Right lobe of liver (tissue), 6 donors: ENCODE data around the gene PCSK2. TPM values are rescaled to one million over a fixed set of nuclear protein-coding genes. Genes with fewer than 3 reads are reported as not detected.

Experiments
- ATAC-seq, 4 donors: fragments of 200-7000 bp; cut with Tn5 transposase; one replicate each; pipeline ENCODE4 v1.9.1; 2020; ENCODE audit warnings: mild to moderate bottlenecking in 4 of 4, moderate library complexity in 4 of 4
- DNase-seq, 3 donors: peaks; one replicate each; pipeline ENCODE4 v3.0.0-alpha.2; 2020
- H3K27ac ChIP-seq, 3 donors: fragments of 200-600 bp; one replicate each; pipeline ENCODE4 v1.8.0; 2022
- H3K27me3 ChIP-seq, 2 donors: fragments of 200-600 bp; one replicate each; pipeline ENCODE4 v1.8.0; 2022
- H3K36me3 ChIP-seq, 4 donors: fragments of 200-600 bp; sonication (generic) in 1 of 4; one replicate each; pipeline versions ENCODE4 v1.5.1 to v1.8.0; 2017 to 2022; ENCODE audit warnings: control low read depth in 1 of 4
- H3K4me1 ChIP-seq, 4 donors: fragments of 200-600 bp; sonication (generic) in 1 of 4; one replicate each; pipeline versions ENCODE4 v1.5.1 to v1.8.0; 2017 to 2022; ENCODE audit warnings: control low read depth in 1 of 4
- H3K4me3 ChIP-seq, 3 donors: fragments of 200-600 bp; one replicate each; pipeline ENCODE4 v1.8.0; 2022
- H3K9me3 ChIP-seq, 4 donors: fragments of 200-600 bp; sonication (generic) in 1 of 4; one replicate each; pipeline versions ENCODE4 v1.5.1 to v1.8.0; 2017 to 2022; ENCODE audit warnings: control low read depth in 1 of 4
- CTCF ChIP-seq, 4 donors: fragments of 200-600 bp in 3 of 4; fragments of 450-650 bp in 1 of 4; IDR thresholded peaks; one replicate each; pipeline versions ENCODE4 v1.5.1 to v1.8.0; 2016 to 2022; ENCODE audit warnings: antibody characterized with exemption in 4 of 4, mild to moderate bottlenecking in 2 of 4
- POLR2A ChIP-seq: fragments of 450-650 bp; IDR thresholded peaks from one replicate; pipeline ENCODE4 v1.6.1; 2017; ENCODE audit warnings: antibody characterized with exemption, mild to moderate bottlenecking
- WGBS: methylation state at CpG from one replicate; pipeline ENCODE4 v1.1.6; 2018; ENCODE audit warnings: low coverage, low lambda C conversion rate; ENCODE audit not compliant: insufficient coverage; ENCODE audit errors: missing lambda C conversion rate; 5-methylcytosine and 5-hydroxymethylcytosine counted together
- intact Hi-C, 2 donors: fragments of 100-400 bp; cut with DNase I; formaldehyde crosslinking; loops; one replicate each; pipeline versions ENCODE4 v1.11.2 to v1.14.1; 2022
- total RNA-seq, 6 experiments: library from RNA; depleted of rRNA in 2 of 6; stranded (reverse); fragments of >200 nt in 2 of 6; fragmentation: NEBNext Ultra II Directional in 3 of 6; extraction: Animal tissue kit (Norgen Biotek cat#: 25700) in 3 of 6; gene quantifications; one replicate each; pipeline versions ENCODE4 v1.1.0 to v1.2.4, GENCODE V29; 2016 to 2023
- donor health status: DM: no; HTN: yes; CAD: no.
- donor health status: DM: no; HTN: no; CAD: no.
- donor health status: DM: no; HTN: no; CAD: no.
- donor health status: DM: no; HTN: yes; CAD: no.
- donor health status: DM: no; HTN: yes; CAD: no.

Gene PCSK2
- total RNA-seq, 6 experiments from 2014 or later = 0.04 to 0.13 TPM; not detected in 4

- no peak overlapping the region for H3K27ac ChIP-seq
- 35% methylated on average over 6 of the region's 6 CpGs for WGBS
- no peaks in the 10 kb centered on the region for H3K36me3 ChIP-seq
- ATAC-seq (no peak), DNase-seq (no peak)
- TF ChIP-seq CTCF (IDR thresholded peaks at IDR 0.05) (no peak), POLR2A (no peak)
- no peaks in the 10 kb centered on the region for H3K9me3 ChIP-seq
- H3K4me3 ChIP-seq = no peak overlapping the region
- intact Hi-C loops = no loop called here
- H3K27me3 ChIP-seq = no peaks in the 10 kb centered on the region
- H3K4me1 ChIP-seq = no peaks in the 10 kb centered on the region
Observed at GRCh38 chr20:17372806-17373440, 146.1 kb downstream of the PCSK2 start.

- Histone ChIP-seq H3K36me3 (no peaks in the 10 kb centered on the region), H3K4me3 (no peak overlapping the region), H3K27me3 (no peaks in the 10 kb centered on the region), H3K4me1 (no peaks in the 10 kb centered on the region), H3K27ac (no peak overlapping the region), H3K9me3 (no peaks in the 10 kb centered on the region)
- TF ChIP-seq POLR2A (no peak), CTCF (IDR thresholded peaks at IDR 0.05) (no peak)
- intact Hi-C loops = no loop called here
- ATAC-seq = no peak
- 42% methylated on average over 5 of the region's 5 CpGs for WGBS
- no peak for DNase-seq
Observed at GRCh38 chr20:17374086-17374485, 147.2 kb downstream of the PCSK2 start.

GRCh38 chr20:17376031-17376430, 149.2 kb downstream of the PCSK2 start:
- no peaks in the 10 kb centered on the region for H3K36me3 ChIP-seq
- no peaks in the 10 kb centered on the region for H3K27me3 ChIP-seq
- no peak for DNase-seq
- TF ChIP-seq POLR2A (no peak), CTCF (IDR thresholded peaks at IDR 0.05) (no peak)
- no peak for ATAC-seq
- 38% methylated on average over 4 of the region's 5 CpGs for WGBS
- H3K4me3 ChIP-seq = no peak overlapping the region
- no peak overlapping the region for H3K27ac ChIP-seq
- no peaks in the 10 kb centered on the region for H3K9me3 ChIP-seq
- intact Hi-C loops = no loop called here
- no peaks in the 10 kb centered on the region for H3K4me1 ChIP-seq

- H3K27me3 ChIP-seq = no peaks in the 10 kb centered on the region
- no peak overlapping the region for H3K4me3 ChIP-seq
- WGBS = 74% methylated on average over 3 of the region's 3 CpGs
- H3K4me1 ChIP-seq = no peaks in the 10 kb centered on the region
- no peaks in the 10 kb centered on the region for H3K36me3 ChIP-seq
- H3K9me3 ChIP-seq = no peaks in the 10 kb centered on the region
- ATAC-seq = no peak
- intact Hi-C loops = no loop called here
- H3K27ac ChIP-seq = no peak overlapping the region
- TF ChIP-seq CTCF (IDR thresholded peaks at IDR 0.05) = no peak
- no peak for DNase-seq
Observed at GRCh38 chr20:17377231-17377630, 150.4 kb downstream of the PCSK2 start.

GRCh38 chr20:17379651-17380050, 152.8 kb downstream of the PCSK2 start:
- Histone ChIP-seq H3K27me3 (no peaks in the 10 kb centered on the region), H3K4me1 (no peaks in the 10 kb centered on the region), H3K27ac (no peak overlapping the region), H3K36me3 (no peaks in the 10 kb centered on the region), H3K4me3 (no peak overlapping the region), H3K9me3 (no peaks in the 10 kb centered on the region)
- DNase-seq = no peak
- ATAC-seq = no peak
- TF ChIP-seq POLR2A (no peak), CTCF (IDR thresholded peaks at IDR 0.05) (no peak)
- intact Hi-C loops = no loop called here
- WGBS = 60% methylated on average over 1 of the region's 2 CpGs
